Sigmoid colon (tissue), 7 donors: Measurements from ENCODE around the gene USP15. TPM values are rescaled to one million over a fixed set of nuclear protein-coding genes. Genes with fewer than 3 reads are reported as not detected.

Source experiments
- DNase-seq: peaks from one replicate; pipeline ENCODE4 v3.0.0-alpha.2; 2019
- H3K27ac ChIP-seq, 4 donors: fragments of 200-600 bp; sonication (generic); one replicate each; pipeline ENCODE4 v1.5.1; 2016 to 2019; ENCODE audit warnings: mild to moderate bottlenecking in 1 of 4
- H3K27me3 ChIP-seq, 3 donors: fragments of 200-600 bp; sonication (generic); one replicate each; pipeline ENCODE4 v1.5.1; 2019; ENCODE audit warnings: mild to moderate bottlenecking in 1 of 3
- H3K36me3 ChIP-seq, 4 donors: fragments of 200-600 bp; sonication (generic); one replicate each; pipeline ENCODE4 v1.5.1; 2016 to 2019
- H3K4me1 ChIP-seq, 4 donors: fragments of 200-600 bp; sonication (generic); one replicate each; pipeline ENCODE4 v1.5.1; 2017 to 2019
- H3K4me3 ChIP-seq, 4 donors: fragments of 200-600 bp; sonication (generic); one replicate each; pipeline ENCODE4 v1.5.1; 2017 to 2019; ENCODE audit warnings: mild to moderate bottlenecking in 2 of 4, moderate library complexity in 1 of 4
- H3K9me3 ChIP-seq, 4 donors: fragments of 200-600 bp in 3 of 4; sonication (generic) in 3 of 4; one replicate each; pipeline versions ENCODE4 v1.5.1 to v1.6.1; 2013 to 2019
- CTCF ChIP-seq, 4 experiments: fragments of 450-650 bp in 3 of 4; fragments of 200-600 bp in 1 of 4; IDR thresholded peaks; one replicate each; pipeline ENCODE4 v1.5.1; 2016 to 2019; ENCODE audit warnings: antibody characterized with exemption in 4 of 4, mild to moderate bottlenecking in 3 of 4, moderate library complexity in 2 of 4
- EP300 ChIP-seq, 4 donors: sonication (generic); formaldehyde crosslinking; IDR thresholded peaks; one replicate each; pipeline ENCODE4 v1.6.1; 2017; ENCODE audit warnings: antibody characterized with exemption in 4 of 4
- POLR2A ChIP-seq, 2 donors: fragments of 450-650 bp; IDR thresholded peaks; one replicate each; pipeline ENCODE4 v1.6.1; 2016; ENCODE audit warnings: antibody characterized with exemption in 2 of 2, mild to moderate bottlenecking in 2 of 2, moderate library complexity in 2 of 2
- POLR2AphosphoS5 ChIP-seq, 4 donors: sonication (generic); formaldehyde crosslinking; IDR thresholded peaks; one replicate each; pipeline ENCODE4 v1.6.1; 2017; ENCODE audit warnings: antibody characterized with exemption in 4 of 4
- WGBS, 2 donors: extraction: QIAGEN DNeasy Blood & Tissue Kit; methylation state at CpG; one replicate each; pipeline ENCODE4 v1.1.7; 2013; 5-methylcytosine and 5-hydroxymethylcytosine counted together
- intact Hi-C: fragments of 100-400 bp; cut with DNase I; formaldehyde crosslinking; loops from one replicate; pipeline ENCODE4 v1.15.1; 2023
- polyA plus RNA-seq, 3 donors: library from polyadenylated mRNA; stranded (reverse); fragments of 200-250 nt; gene quantifications; one replicate each; pipeline ENCODE4 v1.2.3, GENCODE V29; 2013
- total RNA-seq, 4 donors: library from RNA; depleted of rRNA; stranded (reverse); fragments of >200 nt; gene quantifications; one replicate each; pipeline ENCODE4 v1.1.0, GENCODE V29; 2016
- donor health status: healthy with polysubstance abuse.
- donor health status: Bipolar disorder and iron deficiency.
- donor health status: healthy.

USP15 gene
- total and polyA plus RNA-seq, 7 donors: 22.2 to 78.4 (median 63.7) TPM

DNA sequence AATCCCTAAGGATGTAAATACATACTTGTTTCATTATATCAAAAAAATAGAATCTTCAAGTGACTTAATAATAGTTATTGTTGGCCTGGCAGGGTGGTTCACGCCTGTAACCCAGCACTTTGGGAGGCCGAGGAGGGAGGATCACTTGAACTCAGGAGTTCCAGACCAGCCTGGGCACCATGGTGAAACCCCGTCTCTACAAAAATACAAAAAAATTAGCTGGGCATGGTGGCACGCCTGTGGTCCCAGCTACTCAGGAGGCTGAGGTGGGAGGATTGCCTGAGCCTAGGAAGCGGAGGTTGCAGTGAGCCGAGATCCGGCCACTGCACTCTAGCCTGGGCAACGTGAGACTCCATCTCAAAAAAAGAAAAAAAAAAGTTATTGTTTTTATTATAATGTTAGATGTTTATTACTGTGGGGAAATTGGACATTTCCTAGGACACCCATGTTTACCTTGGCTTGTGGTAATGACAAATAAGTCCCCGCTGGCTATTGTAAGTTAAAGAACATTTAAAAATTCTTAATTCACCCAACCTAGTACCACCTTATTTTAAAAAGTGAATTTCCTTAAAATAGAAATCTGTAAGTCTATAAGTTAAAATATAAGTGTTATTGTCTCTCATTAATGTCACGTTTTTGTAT is 1.8 kb downstream of the USP15 start:
- peak overlapping the region in 3 of 4 donors; percentile 72 to 93 (median 88) for H3K4me3 ChIP-seq
- H3K27me3 ChIP-seq: no peaks in the 10 kb centered on the region
- no peaks in the 10 kb centered on the region for H3K9me3 ChIP-seq
- intact Hi-C loops: loop anchor here (2.0 to 5.0 kb wide), 2 partner anchors 205 to 340 kb away; partner anchors contain the start of gene MON2
- TF ChIP-seq EP300 (IDR thresholded peaks at IDR 0.05) (no peak), POLR2AphosphoS5 (IDR thresholded peaks at IDR 0.05) (no peak), CTCF (IDR thresholded peaks at IDR 0.05) (no peak), POLR2A (IDR thresholded peaks at IDR 0.05) (no peak)
- no peak overlapping the region for H3K27ac ChIP-seq
- DNase-seq: no peak
- H3K4me1 ChIP-seq: peaks cover 0 to 64% (median 41%) of the 10 kb centered on the region in 4 donors
- no peaks in the 10 kb centered on the region for H3K36me3 ChIP-seq
- whole genome bisulfite sequencing, 2 donors: 72 to 82% methylated on average over 10 of the region's 10 CpGs

DNA sequence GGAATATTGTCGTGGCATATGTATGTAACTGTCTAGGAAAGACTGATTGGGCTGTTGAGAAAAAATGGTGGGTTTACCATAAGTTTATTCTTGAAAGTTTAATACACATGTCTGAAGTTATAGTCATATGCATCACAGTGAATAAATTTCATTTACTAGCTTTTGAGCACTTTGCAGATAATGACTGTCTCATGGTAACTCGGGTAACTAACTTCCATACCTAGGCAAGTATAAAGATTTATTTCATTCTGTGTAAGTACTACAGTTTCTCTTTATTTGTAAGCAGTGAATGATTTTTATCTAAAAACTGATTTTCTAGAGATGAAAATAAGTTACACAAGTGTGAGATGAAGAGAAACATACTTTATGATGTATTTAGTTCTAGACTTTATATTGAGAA is 3.0 kb downstream of the USP15 start:
- H3K4me3 ChIP-seq: no peak overlapping the region
- no peak for DNase-seq
- 55 to 65% methylated on average over 2 of the region's 2 CpGs for WGBS, 2 donors
- H3K9me3 ChIP-seq: no peaks in the 10 kb centered on the region
- no peak overlapping the region for H3K27ac ChIP-seq
- H3K4me1 ChIP-seq: peaks cover 0 to 76% (median 47%) of the 10 kb centered on the region in 4 donors
- intact Hi-C loops: loop anchor here (5.0 kb wide), 1 partner anchor 339 kb away; no protein-coding TSS in a partner anchor
- no peaks in the 10 kb centered on the region for H3K36me3 ChIP-seq
- TF ChIP-seq POLR2A (IDR thresholded peaks at IDR 0.05): no peak
- no peak for TF ChIP-seq EP300 (IDR thresholded peaks at IDR 0.05)
- TF ChIP-seq POLR2AphosphoS5 (IDR thresholded peaks at IDR 0.05): no peak
- TF ChIP-seq CTCF (IDR thresholded peaks at IDR 0.05): no peak
- H3K27me3 ChIP-seq: no peaks in the 10 kb centered on the region

- no peak overlapping the region for H3K4me3 ChIP-seq
- H3K9me3 ChIP-seq: no peaks in the 10 kb centered on the region
- no peaks in the 10 kb centered on the region for H3K36me3 ChIP-seq
- H3K27ac ChIP-seq: no peak overlapping the region
- H3K4me1 ChIP-seq: peaks cover 0 to 75% (median 48%) of the 10 kb centered on the region in 4 donors
- H3K27me3 ChIP-seq: no peaks in the 10 kb centered on the region
- 50 to 62% methylated on average over 11 of the region's 11 CpGs for WGBS, 2 donors
- no peak for TF ChIP-seq POLR2A (IDR thresholded peaks at IDR 0.05)
- TF ChIP-seq POLR2AphosphoS5 (IDR thresholded peaks at IDR 0.05): no peak
- no peak for TF ChIP-seq CTCF (IDR thresholded peaks at IDR 0.05)
- TF ChIP-seq EP300 (IDR thresholded peaks at IDR 0.05): no peak
- DNase-seq: no peak
- intact Hi-C loops: loop anchor here (5.0 kb wide), 1 partner anchor 338 kb away; no protein-coding TSS in a partner anchor
These were observed 3.8 kb downstream of the USP15 start for GRCh38 chr12:62263966-62264365.

GRCh38 chr12:62264706-62265105 is 4.5 kb downstream of the USP15 start:
- intact Hi-C loops: loop anchor here (5.0 kb wide), 1 partner anchor 338 kb away; no protein-coding TSS in a partner anchor
- Histone ChIP-seq H3K36me3 (no peaks in the 10 kb centered on the region), H3K4me3 (no peak overlapping the region), H3K27me3 (no peaks in the 10 kb centered on the region), H3K9me3 (no peaks in the 10 kb centered on the region), H3K4me1 (peaks cover 0 to 79% (median 49%) of the 10 kb centered on the region in 4 donors), H3K27ac (no peak overlapping the region)
- WGBS, 2 donors: 65 to 77% methylated on average over 3 of the region's 3 CpGs
- no peak for DNase-seq
- no peak for TF ChIP-seq POLR2A (IDR thresholded peaks at IDR 0.05)
- TF ChIP-seq CTCF (IDR thresholded peaks at IDR 0.05): no peak
- no peak for TF ChIP-seq POLR2AphosphoS5 (IDR thresholded peaks at IDR 0.05)
- no peak for TF ChIP-seq EP300 (IDR thresholded peaks at IDR 0.05)
